Small intestine (tissue), 7 donors: Measurements from ENCODE around the gene ZBTB7B. TPM values are rescaled to one million over a fixed set of nuclear protein-coding genes. Genes with fewer than 3 reads are reported as not detected.

ENCODE experiments used
- DNase-seq, 2 donors: peaks; one replicate each; pipeline versions ENCODE4 v3.0.0 to v3.0.0-alpha.2; 2013
- FAIRE-seq: peaks from 2 replicates; lab custom pipeline; 2012; peaks lifted over from hg19 to GRCh38; lab: Jason Lieb, UNC
- H3K27ac ChIP-seq, 3 donors: one replicate each; pipeline ENCODE4 v1.5.1; 2013; ENCODE audit warnings: low read length in 2 of 3, mild to moderate bottlenecking in 2 of 3, control low read depth in 1 of 3, inconsistent platforms in 1 of 3, low read depth in 1 of 3, moderate library complexity in 1 of 3
- H3K27me3 ChIP-seq, 3 donors: one replicate each; pipeline ENCODE4 v1.6.1; 2013; ENCODE audit warnings: low read length in 3 of 3, inconsistent platforms in 1 of 3; ENCODE audit not compliant: control insufficient read depth in 3 of 3, insufficient read depth in 3 of 3
- H3K36me3 ChIP-seq, 3 donors: one replicate each; pipeline ENCODE4 v1.6.1; 2013; ENCODE audit warnings: low read length in 3 of 3, inconsistent platforms in 1 of 3, low read depth in 1 of 3, mild to moderate bottlenecking in 1 of 3, moderate library complexity in 1 of 3; ENCODE audit not compliant: control insufficient read depth in 3 of 3, insufficient read depth in 2 of 3
- H3K4me1 ChIP-seq, 3 donors: one replicate each; pipeline ENCODE4 v1.6.1; 2013; ENCODE audit warnings: low read length in 2 of 3, inconsistent platforms in 1 of 3, low read depth in 1 of 3, mild to moderate bottlenecking in 1 of 3, moderate library complexity in 1 of 3; ENCODE audit not compliant: control insufficient read depth in 3 of 3, insufficient read depth in 2 of 3
- H3K4me3 ChIP-seq, 3 donors: one replicate each; pipeline ENCODE4 v1.5.1; 2013; ENCODE audit warnings: low read length in 3 of 3, control low read depth in 1 of 3, inconsistent platforms in 1 of 3, low read depth in 1 of 3, mild to moderate bottlenecking in 1 of 3, moderate library complexity in 1 of 3
- H3K9me3 ChIP-seq, 2 donors: one replicate each; pipeline ENCODE4 v1.6.1; 2013; ENCODE audit warnings: low read depth in 1 of 2, low read length in 1 of 2; ENCODE audit not compliant: control insufficient read depth in 2 of 2, insufficient read depth in 1 of 2
- WGBS, 3 donors: extraction: QIAGEN DNeasy Blood & Tissue Kit; methylation state at CpG; one replicate each; pipeline ENCODE4 v1.1.7; 2013; 5-methylcytosine and 5-hydroxymethylcytosine counted together
- polyA plus RNA-seq, 4 donors: library from polyadenylated mRNA; stranded (reverse) in 3 of 4; unstranded in 1 of 4; fragments of 200-250 nt in 3 of 4; fragments of 120-200 nt in 1 of 4; gene quantifications; one replicate each; pipeline versions ENCODE4 v1.2.1 to v1.2.3, GENCODE V29; 2013
- donor health status: healthy with polysubstance abuse.
- donor health status: control.
- donor health status: control.
- donor health status: Bipolar disorder and iron deficiency.
- donor health status: healthy.

Gene ZBTB7B
- polyA plus RNA-seq, 4 donors, result 51.5 to 222 (median 115) TPM

DNA sequence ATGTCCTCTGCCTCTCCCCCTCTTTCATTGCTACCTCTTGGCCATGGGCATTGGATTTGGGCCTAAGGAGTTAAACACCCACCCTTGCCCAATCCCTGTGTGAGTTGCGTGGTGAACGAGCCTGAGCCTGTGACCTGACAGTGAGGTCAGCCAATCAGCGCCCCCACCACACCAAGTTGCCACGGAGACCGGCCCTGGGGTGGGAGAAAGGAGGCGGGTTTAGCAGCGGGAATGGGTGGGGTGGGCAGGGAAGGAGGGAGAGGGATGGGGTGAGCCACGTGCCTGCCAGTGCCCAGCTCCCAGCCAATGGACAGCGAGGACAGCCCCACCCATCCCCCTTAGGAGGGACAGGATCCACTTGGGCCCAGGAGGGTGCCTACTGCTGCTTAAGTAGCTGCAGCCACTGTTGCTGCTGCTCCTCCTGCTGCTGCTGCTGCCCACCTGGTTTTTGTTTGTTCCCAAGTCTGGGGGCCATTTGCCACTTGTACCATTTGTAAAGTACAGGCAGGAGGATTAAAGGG lies 9.5 kb downstream of the ZBTB7B start:
- 7 to 37% (median 36%) methylated on average over 8 to 9 of the region's 9 CpGs for WGBS, 3 donors
- Histone ChIP-seq H3K27me3 (no peaks in the 10 kb centered on the region), H3K4me3 (peak overlapping the region in 1 of 3 donors; percentile 60), H3K9me3 (no peaks in the 10 kb centered on the region), H3K4me1 (peaks cover 0 to 77% (median 31%) of the 10 kb centered on the region in 3 donors), H3K27ac (peak overlapping the region; percentile 50 to 95 (median 84)), H3K36me3 (peaks cover 6 to 96% (median 17%) of the 10 kb centered on the region in 3 donors)
- peak; percentile 73 to 91 for DNase-seq
- FAIRE-seq, result no peak

DNA sequence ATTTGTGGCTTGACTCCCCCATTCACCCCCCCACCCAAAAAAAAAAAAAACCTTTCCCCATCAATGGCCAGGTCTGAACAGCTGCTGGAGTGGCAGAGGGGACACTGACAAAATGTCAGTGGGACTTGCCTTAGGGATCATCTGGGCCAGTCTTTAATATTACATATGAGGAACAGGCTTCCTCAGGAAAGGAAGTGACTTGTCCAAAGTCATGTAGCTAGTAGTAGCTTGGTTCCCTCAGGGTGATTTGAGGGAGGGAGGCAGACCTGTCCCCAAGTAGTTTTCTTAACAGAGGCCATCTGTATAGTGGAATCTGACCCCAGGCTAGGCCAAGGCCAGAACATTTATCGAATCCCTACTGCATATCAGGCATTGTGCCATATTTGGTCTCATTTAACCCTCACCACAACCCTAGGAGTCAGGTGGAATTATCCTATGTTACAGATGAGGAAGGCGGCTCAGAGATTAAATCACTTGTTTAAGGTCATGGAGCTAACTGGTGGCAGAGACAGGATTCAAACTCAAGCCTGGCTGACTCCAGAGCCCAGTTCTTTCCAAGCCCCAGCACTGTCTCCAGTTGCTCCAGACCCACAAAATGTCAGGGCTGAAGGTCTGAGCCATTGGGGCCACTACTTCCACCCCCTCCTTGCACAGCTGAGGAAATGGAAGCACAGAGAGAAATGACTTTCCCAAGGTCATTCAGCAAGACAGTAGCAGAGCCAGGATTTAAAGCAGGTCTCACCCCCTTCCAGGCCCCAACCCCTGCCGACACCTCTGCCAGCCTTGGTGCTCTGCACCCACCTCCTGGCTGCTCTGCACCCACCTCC lies 10.4 kb downstream of the ZBTB7B start:
- FAIRE-seq (no peak), DNase-seq (peak in 1 of 2 donors; percentile 68)
- Histone ChIP-seq H3K36me3 (peaks cover 6 to 95% (median 17%) of the 10 kb centered on the region in 3 donors), H3K4me3 (no peak overlapping the region), H3K27ac (peak overlapping the region; percentile 50 to 95 (median 84)), H3K4me1 (peaks cover 2 to 75% (median 33%) of the 10 kb centered on the region in 3 donors), H3K27me3 (no peaks in the 10 kb centered on the region), H3K9me3 (no peaks in the 10 kb centered on the region)
- 22 to 55% (median 46%) methylated on average over 3 of the region's 3 CpGs for WGBS, 3 donors

DNA sequence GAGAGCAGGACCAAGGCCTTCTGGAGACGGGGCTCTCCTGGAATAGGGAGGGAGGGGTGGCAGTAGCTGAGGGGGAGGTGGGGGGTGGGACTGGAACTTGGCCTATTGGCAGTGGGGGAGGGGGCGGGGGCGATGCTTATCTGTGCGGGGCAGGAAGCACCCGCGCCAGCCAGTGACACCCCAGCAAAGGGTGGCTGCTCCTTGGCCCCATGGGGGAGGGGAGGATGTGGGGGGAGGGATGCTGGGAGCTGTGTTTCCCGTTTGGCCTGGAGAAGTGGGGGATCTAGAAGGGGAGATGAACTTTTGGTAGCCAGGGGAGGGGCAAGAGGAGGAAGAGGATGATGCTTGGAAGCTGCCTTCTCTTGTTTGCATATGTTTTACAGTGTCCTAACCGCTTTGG lies 11.0 kb downstream of the ZBTB7B start:
- DNase-seq (peak in 1 of 2 donors; percentile 71), FAIRE-seq (no peak)
- Histone ChIP-seq H3K27me3 (no peaks in the 10 kb centered on the region), H3K27ac (peak overlapping the region; percentile 48 to 95 (median 84)), H3K36me3 (peaks cover 6 to 95% (median 22%) of the 10 kb centered on the region in 3 donors), H3K4me1 (peaks cover 2 to 71% (median 33%) of the 10 kb centered on the region in 3 donors), H3K4me3 (no peak overlapping the region), H3K9me3 (no peaks in the 10 kb centered on the region)
- WGBS, 3 donors, result 7 to 35% (median 32%) methylated on average over 8 of the region's 8 CpGs

DNA sequence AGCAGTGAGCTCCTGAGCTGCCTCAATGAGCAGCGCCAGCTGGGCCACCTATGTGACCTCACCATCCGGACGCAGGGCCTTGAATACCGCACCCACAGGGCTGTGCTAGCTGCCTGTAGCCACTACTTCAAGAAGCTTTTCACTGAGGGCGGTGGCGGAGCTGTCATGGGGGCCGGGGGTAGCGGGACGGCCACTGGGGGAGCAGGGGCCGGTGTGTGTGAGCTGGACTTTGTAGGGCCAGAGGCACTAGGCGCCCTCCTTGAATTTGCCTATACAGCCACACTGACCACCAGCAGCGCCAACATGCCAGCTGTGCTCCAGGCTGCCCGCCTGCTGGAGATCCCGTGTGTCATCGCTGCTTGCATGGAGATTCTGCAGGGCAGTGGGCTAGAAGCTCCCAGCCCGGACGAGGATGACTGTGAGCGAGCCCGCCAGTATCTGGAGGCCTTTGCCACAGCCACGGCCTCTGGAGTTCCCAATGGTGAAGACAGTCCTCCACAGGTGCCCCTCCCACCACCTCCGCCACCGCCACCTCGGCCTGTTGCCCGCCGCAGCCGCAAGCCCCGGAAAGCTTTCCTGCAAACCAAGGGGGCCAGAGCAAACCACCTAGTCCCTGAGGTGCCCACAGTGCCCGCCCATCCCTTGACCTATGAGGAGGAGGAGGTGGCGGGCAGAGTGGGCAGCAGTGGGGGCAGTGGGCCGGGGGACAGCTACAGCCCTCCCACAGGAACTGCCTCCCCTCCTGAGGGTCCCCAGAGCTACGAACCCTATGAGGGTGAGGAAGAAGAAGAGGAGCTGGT lies 12.3 kb downstream of the ZBTB7B start:
- H3K4me3 ChIP-seq, result no peak overlapping the region
- H3K4me1 ChIP-seq, result peaks cover 2 to 58% (median 33%) of the 10 kb centered on the region in 3 donors
- WGBS, 3 donors, result 87 to 90% (median 88%) methylated on average over 30 to 31 of the region's 31 CpGs
- FAIRE-seq (no peak), DNase-seq (no peak)
- H3K27me3 ChIP-seq, result no peaks in the 10 kb centered on the region
- H3K27ac ChIP-seq, result peak overlapping the region in 2 of 3 donors; percentile 5 to 99
- peaks cover 6 to 91% (median 22%) of the 10 kb centered on the region in 3 donors for H3K36me3 ChIP-seq
- no peaks in the 10 kb centered on the region for H3K9me3 ChIP-seq

DNA sequence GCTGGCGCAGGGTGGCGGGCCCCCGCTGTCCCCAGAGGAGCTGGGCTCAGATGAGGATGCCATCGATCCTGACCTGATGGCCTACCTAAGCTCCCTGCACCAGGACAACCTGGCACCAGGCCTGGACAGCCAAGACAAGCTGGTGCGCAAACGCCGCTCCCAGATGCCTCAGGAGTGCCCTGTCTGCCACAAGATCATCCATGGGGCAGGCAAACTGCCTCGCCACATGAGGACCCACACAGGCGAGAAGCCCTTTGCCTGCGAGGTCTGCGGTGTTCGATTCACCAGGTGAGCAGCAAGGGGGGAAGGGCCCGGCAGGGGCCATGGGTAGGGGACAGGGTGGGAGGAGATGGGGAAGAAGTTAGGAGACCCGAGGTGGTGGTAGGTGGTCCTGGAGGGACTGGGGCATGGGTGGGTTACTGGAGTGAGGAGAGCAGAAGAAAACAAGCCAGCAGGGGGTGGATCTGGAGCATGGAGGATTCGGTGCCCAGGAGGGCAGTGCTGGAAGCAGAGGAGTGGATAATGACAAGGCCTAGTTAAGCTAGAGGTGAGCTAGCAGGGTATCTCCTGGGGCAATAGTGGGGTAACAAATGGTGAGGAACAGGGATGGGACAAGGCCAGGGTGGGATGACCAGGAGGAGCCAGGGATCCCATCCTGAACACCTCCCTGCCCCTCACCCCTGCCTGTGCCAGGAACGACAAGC lies 13.1 kb downstream of the ZBTB7B start:
- Histone ChIP-seq H3K4me3 (no peak overlapping the region), H3K36me3 (peaks cover 6 to 84% (median 22%) of the 10 kb centered on the region in 3 donors), H3K27me3 (no peaks in the 10 kb centered on the region), H3K27ac (peak overlapping the region in 2 of 3 donors; percentile 83 to 99), H3K9me3 (no peaks in the 10 kb centered on the region), H3K4me1 (peaks cover 2 to 51% (median 31%) of the 10 kb centered on the region in 3 donors)
- FAIRE-seq (no peak), DNase-seq (no peak)
- WGBS, 3 donors, result 69 to 80% (median 74%) methylated on average over 16 of the region's 16 CpGs

DNA sequence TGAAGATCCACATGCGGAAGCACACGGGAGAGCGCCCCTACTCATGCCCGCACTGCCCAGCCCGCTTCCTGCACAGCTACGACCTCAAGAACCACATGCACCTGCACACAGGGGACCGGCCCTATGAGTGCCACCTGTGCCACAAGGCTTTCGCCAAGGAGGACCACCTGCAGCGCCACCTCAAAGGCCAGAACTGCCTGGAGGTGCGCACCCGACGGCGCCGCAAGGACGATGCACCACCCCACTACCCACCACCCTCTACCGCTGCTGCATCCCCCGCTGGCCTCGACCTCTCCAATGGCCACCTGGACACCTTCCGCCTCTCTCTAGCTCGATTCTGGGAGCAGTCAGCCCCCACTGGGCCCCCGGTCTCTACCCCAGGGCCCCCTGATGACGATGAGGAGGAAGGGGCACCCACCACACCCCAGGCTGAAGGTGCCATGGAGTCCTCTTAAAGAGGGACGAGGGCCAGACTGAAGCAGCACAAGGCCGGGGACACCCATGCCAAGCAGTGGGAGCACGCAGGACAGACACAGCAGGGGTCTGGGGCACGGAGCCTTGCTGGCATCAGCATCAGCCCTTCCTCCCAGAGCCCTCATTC lies 13.7 kb downstream of the ZBTB7B start:
- Histone ChIP-seq H3K36me3 (peaks cover 6 to 77% (median 19%) of the 10 kb centered on the region in 3 donors), H3K27ac (peak overlapping the region; percentile 83 to 99 (median 93)), H3K4me3 (no peak overlapping the region), H3K9me3 (no peaks in the 10 kb centered on the region), H3K4me1 (peaks cover 2 to 44% (median 25%) of the 10 kb centered on the region in 3 donors), H3K27me3 (no peaks in the 10 kb centered on the region)
- WGBS, 3 donors, result 56 to 68% (median 67%) methylated on average over 26 of the region's 26 CpGs
- no peak for FAIRE-seq
- no peak for DNase-seq

DNA sequence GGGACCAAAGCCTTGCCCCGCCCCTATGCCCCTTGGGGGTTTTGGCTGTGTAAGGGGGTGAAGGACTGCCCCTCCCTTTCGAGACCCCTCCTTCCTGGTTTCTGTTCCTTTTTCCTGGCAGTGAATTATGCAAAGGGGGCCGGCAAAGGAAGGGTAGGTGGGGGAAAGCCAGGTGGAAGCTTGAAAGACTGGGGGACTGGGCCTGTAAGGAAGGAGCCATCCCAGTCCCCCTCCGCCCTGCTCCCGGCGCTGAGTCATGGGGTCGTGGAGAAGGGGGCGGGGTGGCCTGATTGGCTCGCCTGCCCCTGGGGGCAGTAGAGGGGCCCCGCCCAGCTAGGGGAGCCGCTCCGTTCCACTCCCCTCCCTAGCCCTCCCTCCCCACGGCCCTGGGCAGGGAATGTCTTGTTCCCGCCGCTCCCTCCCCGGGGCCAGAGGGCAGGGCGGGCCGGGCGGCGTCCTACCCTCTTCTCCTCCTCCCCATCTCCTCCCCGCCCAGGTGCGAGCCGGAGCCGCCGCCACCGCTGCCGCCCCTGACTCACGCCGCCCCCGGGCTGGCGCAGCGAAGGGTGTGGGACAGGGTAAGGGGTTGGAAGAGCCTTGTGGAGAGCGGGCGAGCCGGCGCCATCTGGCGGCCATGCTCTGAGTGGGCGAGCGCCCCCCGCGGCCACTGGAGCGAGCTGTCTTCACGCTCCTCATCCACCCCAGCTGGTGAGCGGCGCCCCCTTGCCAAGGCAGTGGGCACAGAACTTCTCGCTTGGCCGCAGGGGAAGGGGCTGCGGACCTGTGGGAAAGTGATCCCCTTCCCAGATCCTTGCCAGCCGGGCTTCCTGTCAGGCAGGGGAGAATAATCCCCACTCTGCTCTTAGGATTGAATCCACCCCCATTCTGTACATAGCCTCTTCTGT lies 14.7 kb downstream of the ZBTB7B start:
- FAIRE-seq (no peak), DNase-seq (peak; percentile 97 to 98)
- Histone ChIP-seq H3K27me3 (no peaks in the 10 kb centered on the region), H3K36me3 (peaks cover 6 to 68% (median 19%) of the 10 kb centered on the region in 3 donors), H3K4me3 (peak overlapping the region; percentile 4 to 38 (median 26)), H3K27ac (peak overlapping the region; percentile 83 to 99 (median 93)), H3K9me3 (no peaks in the 10 kb centered on the region), H3K4me1 (peaks cover 2 to 34% (median 15%) of the 10 kb centered on the region in 3 donors)
- 3 to 6% (median 4%) methylated on average over 16 to 49 of the region's 49 CpGs for WGBS, 3 donors
